Breast epithelium (tissue), 3 donors: ENCODE results near the gene CCNL2.

Experiments
- CTCF ChIP-seq, 3 donors: fragments of 450-650 bp; IDR thresholded peaks; one replicate each; pipeline ENCODE4 v1.5.1; 2016 to 2017; ENCODE audit warnings: antibody characterized with exemption in 3 of 3, mild to moderate bottlenecking in 3 of 3, moderate library complexity in 3 of 3
- POLR2A ChIP-seq: fragments of 450-650 bp; IDR thresholded peaks from one replicate; pipeline ENCODE4 v1.6.1; 2016; ENCODE audit warnings: antibody characterized with exemption, mild to moderate bottlenecking, moderate library complexity
- POLR2AphosphoS5 ChIP-seq, 3 donors: sonication (generic); formaldehyde crosslinking; IDR thresholded peaks; one replicate each; pipeline ENCODE4 v1.6.1; 2017; ENCODE audit warnings: antibody characterized with exemption in 3 of 3

- TF ChIP-seq POLR2A (no peak), POLR2AphosphoS5 (IDR thresholded peaks at IDR 0.05) (no peak), CTCF (IDR thresholded peaks at IDR 0.05) (no peak)
Measured at GRCh38 chr1:1387098-1388077, 11.7 kb downstream of the CCNL2 start.
